Trophoblast cell (in vitro differentiated cells and primary cell): ENCODE measurements around the gene ATXN1.
A peak's percentile ranks its signal among the peaks of the same experiment; 100 is the strongest.

ENCODE experiments used
- DNase-seq, 2 donors: peaks; one replicate each; pipeline ENCODE4 v3.0.0-alpha.2; 2016
- H2AFZ ChIP-seq: 2 replicates; pipeline ENCODE4 v1.6.1; 2013; ENCODE audit warnings: low read length, moderate library complexity, mild to moderate bottlenecking; ENCODE audit not compliant: insufficient read depth, poor library complexity
- H2AK5ac ChIP-seq: 2 replicates; pipeline ENCODE4 v1.6.1; 2013; ENCODE audit warnings: mild to moderate bottlenecking, low read length
- H2BK120ac ChIP-seq: 2 replicates; pipeline ENCODE4 v1.6.1; 2013; ENCODE audit warnings: low read length, mild to moderate bottlenecking, moderate library complexity; ENCODE audit not compliant: insufficient read depth, poor library complexity
- H2BK12ac ChIP-seq: 2 replicates; pipeline ENCODE4 v1.6.1; 2013; ENCODE audit warnings: mild to moderate bottlenecking, low read length, moderate library complexity
- H2BK5ac ChIP-seq: 2 replicates; pipeline ENCODE4 v1.6.1; 2013; ENCODE audit warnings: low read length, low read depth, moderate library complexity, mild to moderate bottlenecking; ENCODE audit not compliant: poor library complexity
- H3K14ac ChIP-seq: 2 replicates; pipeline ENCODE4 v1.6.1; 2013; ENCODE audit warnings: mild to moderate bottlenecking, low read length
- H3K18ac ChIP-seq: 2 replicates; pipeline ENCODE4 v1.6.1; 2013; ENCODE audit warnings: mild to moderate bottlenecking, low read length
- H3K23ac ChIP-seq: 2 replicates; pipeline ENCODE4 v1.6.1; 2013; ENCODE audit warnings: low read length
- H3K27ac ChIP-seq: 2 replicates; pipeline ENCODE4 v1.5.1; 2013; ENCODE audit warnings: low read depth, mild to moderate bottlenecking, inconsistent platforms, low read length, moderate library complexity
- H3K27me3 ChIP-seq: 2 replicates; pipeline ENCODE4 v1.6.1; 2013; ENCODE audit warnings: inconsistent platforms, mild to moderate bottlenecking, low read length, moderate library complexity; ENCODE audit not compliant: insufficient read depth
- H3K36me3 ChIP-seq, 2 experiments: 1 replicate in 1 of 2; 2 replicates in 1 of 2; pipeline ENCODE4 v1.6.1; 2013; ENCODE audit warnings: low read length in 2 of 2, mild to moderate bottlenecking in 2 of 2, moderate library complexity in 1 of 2; ENCODE audit not compliant: insufficient read depth in 2 of 2, control insufficient read depth in 1 of 2
- H3K4ac ChIP-seq: 2 replicates; pipeline ENCODE4 v1.6.1; 2013; ENCODE audit warnings: low read depth, mild to moderate bottlenecking, low read length, moderate library complexity
- H3K4me1 ChIP-seq, 2 experiments: 1 replicate in 1 of 2; 2 replicates in 1 of 2; pipeline ENCODE4 v1.6.1; 2013; ENCODE audit warnings: low read length in 2 of 2, mild to moderate bottlenecking in 2 of 2, moderate library complexity in 1 of 2; ENCODE audit not compliant: insufficient read depth in 2 of 2, control insufficient read depth in 1 of 2
- H3K4me2 ChIP-seq: 2 replicates; pipeline ENCODE4 v1.6.1; 2013; ENCODE audit warnings: inconsistent platforms, mild to moderate bottlenecking, low read length, moderate library complexity
- H3K4me3 ChIP-seq: 2 replicates; pipeline ENCODE4 v1.5.1; 2013; ENCODE audit warnings: mild to moderate bottlenecking, low read depth, low read length, inconsistent platforms
- H3K79me1 ChIP-seq: one replicate; pipeline ENCODE4 v1.6.1; 2013; ENCODE audit warnings: low read length
- H3K79me2 ChIP-seq: 2 replicates; pipeline ENCODE4 v1.6.1; 2013; ENCODE audit warnings: low read length, mild to moderate bottlenecking; ENCODE audit not compliant: control insufficient read depth, insufficient read depth, poor library complexity
- H3K9ac ChIP-seq: 2 replicates; pipeline ENCODE4 v1.6.1; 2013; ENCODE audit warnings: mild to moderate bottlenecking, low read length
- H3K9me3 ChIP-seq: 2 replicates; pipeline ENCODE4 v1.6.1; 2013; ENCODE audit warnings: low read depth, mild to moderate bottlenecking, control low read depth, inconsistent platforms, low read length; ENCODE audit not compliant: insufficient read depth
- H4K12ac ChIP-seq: 2 replicates; pipeline ENCODE4 v1.6.1; 2013; ENCODE audit warnings: low read depth, mild to moderate bottlenecking, low read length, moderate library complexity
- H4K8ac ChIP-seq: 2 replicates; pipeline ENCODE4 v1.6.1; 2013; ENCODE audit warnings: low read depth, mild to moderate bottlenecking, low read length, moderate library complexity
- H4K91ac ChIP-seq: one replicate; pipeline ENCODE4 v1.6.1; 2013; ENCODE audit warnings: low read depth, mild to moderate bottlenecking, low read length, moderate library complexity
- WGBS: extraction: QIAGEN DNeasy Blood & Tissue Kit; methylation state at CpG from one replicate; pipeline ENCODE4 v1.1.7; 2013; ENCODE audit warnings: missing lambda C conversion rate; ENCODE audit not compliant: insufficient read length, insufficient coverage; ENCODE audit errors: extremely low coverage; 5-methylcytosine and 5-hydroxymethylcytosine counted together

Gene ATXN1

GRCh38 chr6:16673011-16673797 is 88.1 kb downstream of the ATXN1 start:
- H3K23ac ChIP-seq: no peak overlapping the region
- no peak overlapping the region for H3K4me3 ChIP-seq
- H4K91ac ChIP-seq: no peak overlapping the region
- H2BK120ac ChIP-seq: no peak overlapping the region
- H2BK5ac ChIP-seq: no peak overlapping the region
- no peaks in the 10 kb centered on the region for H3K36me3 ChIP-seq
- H2BK12ac ChIP-seq: no peak overlapping the region
- peaks cover 3% of the 10 kb centered on the region for H3K79me1 ChIP-seq
- H2AK5ac ChIP-seq: no peak overlapping the region
- DNase-seq: no peak
- no peak overlapping the region for H4K8ac ChIP-seq
- WGBS: no CpG with 5 or more reads among the region's 9 CpGs
- no peak overlapping the region for H3K14ac ChIP-seq
- no peak overlapping the region for H3K4me2 ChIP-seq
- H3K18ac ChIP-seq: no peak overlapping the region
- no peaks in the 10 kb centered on the region for H3K79me2 ChIP-seq
- no peak overlapping the region for H3K4ac ChIP-seq
- H3K27me3 ChIP-seq: no peaks in the 10 kb centered on the region
- no peaks in the 10 kb centered on the region for H3K9me3 ChIP-seq
- H3K9ac ChIP-seq: no peak overlapping the region
- H3K4me1 ChIP-seq: peaks cover 7% of the 10 kb centered on the region in 2 experiments
- no peak overlapping the region for H4K12ac ChIP-seq
- no peak overlapping the region for H2AFZ ChIP-seq
- H3K27ac ChIP-seq: no peak overlapping the region

DNA sequence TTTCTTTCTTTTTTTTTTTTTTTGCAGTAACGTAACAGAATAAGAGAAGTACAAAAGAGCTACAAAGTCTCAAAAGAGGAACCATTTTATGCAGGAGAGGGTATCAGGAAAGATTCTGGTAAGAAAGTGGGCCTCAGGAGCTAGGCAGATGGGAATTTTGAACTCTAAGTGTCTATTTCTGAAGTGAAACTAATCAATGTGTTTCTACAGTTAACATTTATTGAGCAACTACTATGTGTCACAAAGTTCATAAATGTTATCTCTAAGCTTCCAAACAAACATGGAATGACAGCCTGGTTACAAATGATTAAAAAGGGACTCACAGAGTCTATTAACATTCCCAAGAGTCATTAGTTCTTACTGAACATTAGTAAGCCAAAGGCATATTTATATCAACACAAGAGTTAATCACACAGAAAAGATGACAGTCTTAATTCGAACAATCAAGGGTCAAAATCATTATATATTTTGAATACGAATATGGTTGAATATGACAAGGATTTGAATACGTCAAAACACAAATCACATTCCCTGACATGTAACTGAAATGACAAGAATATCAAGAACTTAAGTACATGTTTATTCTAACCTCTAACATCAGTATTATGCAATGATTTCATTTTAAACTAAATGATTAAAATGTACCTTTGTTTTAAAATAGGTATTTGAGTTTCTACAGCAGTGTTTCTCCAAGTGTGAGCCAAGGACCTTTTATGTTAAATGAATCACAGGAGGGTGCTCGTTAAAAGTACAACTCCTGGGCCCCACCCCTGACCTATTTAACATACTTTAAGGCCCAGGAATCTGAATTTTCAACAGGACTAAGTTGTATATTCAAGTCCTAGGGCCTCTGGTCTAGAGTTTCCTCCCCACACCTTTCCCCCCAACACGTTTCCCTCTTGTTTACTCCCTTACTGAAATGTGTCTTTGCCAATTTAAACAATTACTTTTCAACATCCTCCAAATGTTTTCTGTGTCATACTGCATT is 89.7 kb downstream of the ATXN1 start:
- H3K36me3 ChIP-seq: no peaks in the 10 kb centered on the region
- no peak overlapping the region for H3K27ac ChIP-seq
- H2BK12ac ChIP-seq: no peak overlapping the region
- peaks cover 7% of the 10 kb centered on the region in 2 experiments for H3K4me1 ChIP-seq
- H2AFZ ChIP-seq: no peak overlapping the region
- H3K4me3 ChIP-seq: no peak overlapping the region
- no peaks in the 10 kb centered on the region for H3K79me2 ChIP-seq
- WGBS: 100% methylated on average over 1 of the region's 6 CpGs
- H3K4ac ChIP-seq: no peak overlapping the region
- H2BK5ac ChIP-seq: no peak overlapping the region
- no peak overlapping the region for H3K14ac ChIP-seq
- no peak overlapping the region for H4K8ac ChIP-seq
- no peaks in the 10 kb centered on the region for H3K27me3 ChIP-seq
- peaks cover 3% of the 10 kb centered on the region for H3K79me1 ChIP-seq
- H2BK120ac ChIP-seq: no peak overlapping the region
- no peaks in the 10 kb centered on the region for H3K9me3 ChIP-seq
- H3K18ac ChIP-seq: no peak overlapping the region
- no peak overlapping the region for H2AK5ac ChIP-seq
- DNase-seq: peak in 1 of 2 donors; percentile 72
- H3K9ac ChIP-seq: no peak overlapping the region
- no peak overlapping the region for H4K91ac ChIP-seq
- H3K23ac ChIP-seq: no peak overlapping the region
- no peak overlapping the region for H3K4me2 ChIP-seq
- H4K12ac ChIP-seq: no peak overlapping the region

DNA sequence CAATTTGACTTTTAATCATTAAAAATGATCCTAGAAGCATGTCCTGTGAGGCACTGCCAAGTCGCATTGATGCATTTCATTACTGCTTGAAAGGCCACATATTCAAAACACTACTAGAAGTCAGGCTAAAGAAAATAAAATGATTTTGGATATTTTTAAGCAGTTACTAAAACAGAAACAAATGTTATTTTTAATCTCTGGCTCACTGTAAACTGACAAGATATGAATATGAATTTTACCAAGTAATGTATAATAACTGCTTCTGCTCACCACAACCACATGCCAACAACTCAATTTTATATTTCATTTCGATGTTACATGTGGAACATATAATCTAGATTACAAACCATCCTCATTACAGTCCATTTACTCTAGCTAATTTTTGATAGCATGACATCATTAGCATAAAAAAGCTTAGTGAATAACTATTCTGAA is 90.6 kb downstream of the ATXN1 start:
- no peak overlapping the region for H3K23ac ChIP-seq
- H3K27ac ChIP-seq: no peak overlapping the region

DNA sequence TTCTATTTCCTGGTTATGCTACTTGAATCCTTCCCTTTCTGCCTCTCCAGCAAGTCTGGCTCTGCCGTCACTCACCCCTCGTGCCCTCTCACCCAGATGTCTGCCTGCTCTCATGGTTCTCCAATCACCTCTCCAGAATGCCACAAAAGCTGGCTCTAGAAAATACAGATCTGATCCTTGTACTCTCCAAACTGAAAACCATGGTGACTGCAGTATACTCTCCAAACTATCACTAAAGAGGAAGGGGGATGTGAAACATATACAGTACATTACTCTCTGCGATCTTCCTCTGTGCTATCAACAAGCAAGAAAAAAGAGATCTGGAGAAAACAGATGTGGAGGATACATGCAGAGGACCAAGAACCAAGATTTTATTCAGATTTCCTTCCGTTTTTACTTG is 91.1 kb downstream of the ATXN1 start:
- H3K4me3 ChIP-seq: no peak overlapping the region
- H3K14ac ChIP-seq: no peak overlapping the region
- H2BK5ac ChIP-seq: no peak overlapping the region
- no peak overlapping the region for H3K18ac ChIP-seq
- DNase-seq: peak; percentile 48 to 57
- H2AFZ ChIP-seq: no peak overlapping the region
- H3K9me3 ChIP-seq: no peaks in the 10 kb centered on the region
- no peak overlapping the region for H2AK5ac ChIP-seq
- no peaks in the 10 kb centered on the region for H3K27me3 ChIP-seq
- no peak overlapping the region for H2BK12ac ChIP-seq
- WGBS: no CpG with 5 or more reads among the region's 4 CpGs
- H3K27ac ChIP-seq: peak overlapping the region; percentile 1
- no peaks in the 10 kb centered on the region for H3K79me2 ChIP-seq
- peaks cover 3% of the 10 kb centered on the region for H3K79me1 ChIP-seq
- H4K8ac ChIP-seq: no peak overlapping the region
- peaks cover 7% of the 10 kb centered on the region in 2 experiments for H3K4me1 ChIP-seq
- H3K4me2 ChIP-seq: peak overlapping the region; percentile 42
- no peak overlapping the region for H3K9ac ChIP-seq
- H3K36me3 ChIP-seq: no peaks in the 10 kb centered on the region
- no peak overlapping the region for H3K4ac ChIP-seq
- no peak overlapping the region for H4K12ac ChIP-seq
- no peak overlapping the region for H2BK120ac ChIP-seq
- H3K23ac ChIP-seq: no peak overlapping the region
- H4K91ac ChIP-seq: no peak overlapping the region

More for the DNA sequence above, 90.6 kb downstream of the ATXN1 start:
- no peak overlapping the region for H3K18ac ChIP-seq
- no peak overlapping the region for H2AK5ac ChIP-seq
- H3K4ac ChIP-seq: no peak overlapping the region
- H2BK12ac ChIP-seq: no peak overlapping the region
- no peak overlapping the region for H2AFZ ChIP-seq
- no peak overlapping the region for H3K14ac ChIP-seq
- H3K36me3 ChIP-seq: no peaks in the 10 kb centered on the region
- DNase-seq: no peak
- no peak overlapping the region for H4K91ac ChIP-seq
- H3K4me2 ChIP-seq: no peak overlapping the region
- H2BK120ac ChIP-seq: no peak overlapping the region
- no peaks in the 10 kb centered on the region for H3K27me3 ChIP-seq
- H3K9ac ChIP-seq: no peak overlapping the region
- H4K12ac ChIP-seq: no peak overlapping the region
- peaks cover 3% of the 10 kb centered on the region for H3K79me1 ChIP-seq
- H4K8ac ChIP-seq: no peak overlapping the region
- H3K4me3 ChIP-seq: no peak overlapping the region
- H2BK5ac ChIP-seq: no peak overlapping the region
- no peaks in the 10 kb centered on the region for H3K9me3 ChIP-seq
- no peaks in the 10 kb centered on the region for H3K79me2 ChIP-seq
- H3K4me1 ChIP-seq: peaks cover 7% of the 10 kb centered on the region in 2 experiments
- WGBS: no CpG with 5 or more reads among the region's 2 CpGs
